Stimulated activated CD4-positive, alpha-beta T cell treated with anti-CD3 and anti-CD28 coated beads, Interleukin-1b, Interleukin-23, amount 100 ng/mL, for 48 hours (primary cell): Measurements from ENCODE around the gene GAK.

Experiments
- DNase-seq: peaks from one replicate; pipeline ENCODE4 v3.0.0-alpha.2; 2020

GAK gene

GRCh38 chr4:844752-845232 lies 87.3 kb downstream of the GAK start:
- no peak for DNase-seq

GRCh38 chr4:839675-840443 lies 92.3 kb downstream of the GAK start:
- DNase-seq: no peak

GRCh38 chr4:837772-838171 lies 94.3 kb downstream of the GAK start:
- DNase-seq: no peak

- DNase-seq: no peak
These were observed 95.3 kb downstream of the GAK start for GRCh38 chr4:836750-837301.

- DNase-seq: no peak
These were observed 96.1 kb downstream of the GAK start for GRCh38 chr4:836003-836511.

GRCh38 chr4:835148-836002 lies 96.7 kb downstream of the GAK start:
- DNase-seq: no peak

GRCh38 chr4:834368-835147 lies 97.6 kb downstream of the GAK start:
- no peak for DNase-seq

GRCh38 chr4:833731-834367 lies 98.3 kb downstream of the GAK start:
- no peak for DNase-seq

- DNase-seq: no peak
These were observed 99.0 kb downstream of the GAK start for GRCh38 chr4:833156-833555.

- no peak for DNase-seq
These were observed 99.6 kb downstream of the GAK start for GRCh38 chr4:832536-832935.

- no peak for DNase-seq
These were observed 100.0 kb downstream of the GAK start for GRCh38 chr4:832108-832507.

GRCh38 chr4:831483-831805 lies 100.7 kb downstream of the GAK start:
- no peak for DNase-seq

GRCh38 chr4:830601-831482 lies 101.3 kb downstream of the GAK start:
- DNase-seq: no peak

- DNase-seq: no peak
These were observed 102.1 kb downstream of the GAK start for GRCh38 chr4:829761-830600.

- no peak for DNase-seq
These were observed 102.8 kb downstream of the GAK start for GRCh38 chr4:829291-829690.

- DNase-seq: no peak
These were observed 103.4 kb downstream of the GAK start for GRCh38 chr4:828641-829271.

GRCh38 chr4:827209-828081 lies 104.7 kb downstream of the GAK start:
- no peak for DNase-seq

- DNase-seq: no peak
These were observed 105.5 kb downstream of the GAK start for GRCh38 chr4:826508-827208.
